Epithelial cell of proximal tubule (primary cell): ENCODE measurements around the gene SHC4. TPM values are rescaled to one million over a fixed set of nuclear protein-coding genes. Genes with fewer than 3 reads are reported as not detected.
A peak's percentile ranks its signal among the peaks of the same experiment; 100 is the strongest.

Source experiments
- DNase-seq: peaks from one replicate; pipeline ENCODE4 v3.0.0-alpha.2; 2011; ENCODE audit warnings: low read depth
- H3K4me3 ChIP-seq: 2 replicates; pipeline ENCODE4 v1.5.1; 2011; ENCODE audit warnings: low read depth, mild to moderate bottlenecking, low read length
- total RNA-seq: library from RNA; depleted of rRNA; stranded (reverse); fragments of >200 nt; gene quantifications from 2 replicates; pipeline ENCODE4 v1.2.3, GENCODE V29; 2015
- TF ChIP-seq, protein P1 (sequence below): conservative IDR thresholded peaks from 2 replicates; pipeline ENCODE4 v1.5.1; 2012; ENCODE audit warnings: low read depth, mild to moderate bottlenecking, low read length

SHC4 gene
- total RNA-seq, 1 donor from 2014 or later = 9.3 TPM

DNA sequence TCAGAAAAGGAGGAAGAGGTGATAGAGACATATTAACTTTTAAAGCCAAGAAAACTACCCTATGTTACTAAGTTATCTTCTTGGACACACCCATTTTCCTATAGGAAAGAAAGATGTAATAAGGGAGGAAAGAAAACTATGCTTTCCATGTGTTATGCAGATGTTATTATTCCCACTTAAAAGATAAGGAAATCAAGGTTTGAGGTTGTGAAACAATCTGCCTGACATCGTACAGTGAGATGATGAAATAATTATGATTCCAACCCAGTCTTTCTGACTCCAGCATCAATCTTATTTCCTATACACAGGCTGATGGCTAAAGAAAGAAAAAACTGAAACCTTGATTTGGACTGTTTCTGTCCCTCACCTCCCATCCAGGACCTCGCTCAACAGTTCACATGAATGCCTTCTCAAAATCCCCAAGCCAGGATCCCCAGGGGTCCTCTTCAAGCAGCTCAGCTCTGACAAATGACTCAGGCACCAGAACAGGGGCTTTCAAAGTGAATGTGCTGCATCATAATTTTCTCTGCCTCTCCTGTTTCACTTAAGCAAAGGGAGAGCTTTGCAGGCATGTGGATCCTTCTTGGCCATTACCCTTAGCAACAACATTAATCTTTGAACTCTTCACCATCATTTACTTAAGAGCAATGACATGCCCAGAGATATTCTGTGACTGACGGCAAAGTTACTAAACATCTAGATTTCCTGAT lies 98.2 kb downstream of the SHC4 start:
- no peak for DNase-seq
- H3K4me3 ChIP-seq = no peak overlapping the region

DNA sequence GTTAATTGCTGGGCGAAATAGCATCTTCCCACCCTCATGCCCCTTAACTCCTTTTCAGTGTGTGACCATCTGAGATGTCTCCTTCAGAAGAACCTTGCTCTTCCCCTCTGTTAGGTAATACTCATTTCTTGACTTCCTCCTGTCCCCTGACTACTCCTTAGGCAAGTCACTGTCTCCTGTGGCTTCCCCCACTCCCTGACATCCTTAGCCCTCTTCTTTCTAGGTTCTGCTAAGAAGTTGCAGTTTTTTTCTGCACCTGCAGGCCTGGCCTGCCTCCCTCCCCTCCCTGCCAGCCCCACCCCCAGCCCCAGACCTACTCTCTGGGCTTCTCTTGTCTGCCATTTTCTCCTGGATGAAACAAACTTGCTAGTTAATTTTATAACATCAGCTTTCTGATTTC lies 101.0 kb downstream of the SHC4 start:
- TF ChIP-seq, protein P1, sequence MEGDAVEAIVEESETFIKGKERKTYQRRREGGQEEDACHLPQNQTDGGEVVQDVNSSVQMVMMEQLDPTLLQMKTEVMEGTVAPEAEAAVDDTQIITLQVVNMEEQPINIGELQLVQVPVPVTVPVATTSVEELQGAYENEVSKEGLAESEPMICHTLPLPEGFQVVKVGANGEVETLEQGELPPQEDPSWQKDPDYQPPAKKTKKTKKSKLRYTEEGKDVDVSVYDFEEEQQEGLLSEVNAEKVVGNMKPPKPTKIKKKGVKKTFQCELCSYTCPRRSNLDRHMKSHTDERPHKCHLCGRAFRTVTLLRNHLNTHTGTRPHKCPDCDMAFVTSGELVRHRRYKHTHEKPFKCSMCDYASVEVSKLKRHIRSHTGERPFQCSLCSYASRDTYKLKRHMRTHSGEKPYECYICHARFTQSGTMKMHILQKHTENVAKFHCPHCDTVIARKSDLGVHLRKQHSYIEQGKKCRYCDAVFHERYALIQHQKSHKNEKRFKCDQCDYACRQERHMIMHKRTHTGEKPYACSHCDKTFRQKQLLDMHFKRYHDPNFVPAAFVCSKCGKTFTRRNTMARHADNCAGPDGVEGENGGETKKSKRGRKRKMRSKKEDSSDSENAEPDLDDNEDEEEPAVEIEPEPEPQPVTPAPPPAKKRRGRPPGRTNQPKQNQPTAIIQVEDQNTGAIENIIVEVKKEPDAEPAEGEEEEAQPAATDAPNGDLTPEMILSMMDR = no peak
- H3K4me3 ChIP-seq = no peak overlapping the region
- no peak for DNase-seq

More for the DNA sequence above, 98.2 kb downstream of the SHC4 start:
- TF ChIP-seq, protein P1 = no peak

DNA sequence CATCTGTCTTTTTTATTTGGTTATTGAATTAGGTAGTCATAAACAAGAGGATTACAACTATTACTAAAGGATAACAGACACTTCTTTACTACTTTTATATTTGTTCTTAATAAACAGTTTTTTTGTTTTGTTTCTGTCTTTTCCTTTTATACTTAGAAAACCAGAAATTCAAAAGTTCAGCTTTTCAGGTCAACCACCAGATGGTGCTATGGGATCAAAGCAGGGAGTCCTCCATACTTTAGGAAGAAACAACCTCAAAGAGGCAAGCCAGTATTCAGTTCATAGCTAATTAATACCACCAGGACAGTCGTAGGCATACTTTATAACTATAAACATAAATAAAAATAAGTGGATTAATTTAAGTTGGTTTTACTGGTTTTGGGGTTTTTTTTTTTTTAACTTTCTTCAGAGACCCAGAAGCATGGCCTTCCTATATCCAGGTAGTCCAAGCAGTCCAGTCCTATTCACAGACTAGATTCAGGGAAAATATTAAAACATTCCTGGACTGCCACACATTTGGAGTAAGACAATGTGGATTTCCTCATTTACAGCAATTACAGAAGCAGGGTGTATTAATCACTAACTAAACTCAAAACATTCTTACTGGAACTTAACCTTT lies 101.8 kb downstream of the SHC4 start:
- DNase-seq = peak; percentile 23
- TF ChIP-seq, protein P1 = peak; percentile 91
- H3K4me3 ChIP-seq = no peak overlapping the region

DNA sequence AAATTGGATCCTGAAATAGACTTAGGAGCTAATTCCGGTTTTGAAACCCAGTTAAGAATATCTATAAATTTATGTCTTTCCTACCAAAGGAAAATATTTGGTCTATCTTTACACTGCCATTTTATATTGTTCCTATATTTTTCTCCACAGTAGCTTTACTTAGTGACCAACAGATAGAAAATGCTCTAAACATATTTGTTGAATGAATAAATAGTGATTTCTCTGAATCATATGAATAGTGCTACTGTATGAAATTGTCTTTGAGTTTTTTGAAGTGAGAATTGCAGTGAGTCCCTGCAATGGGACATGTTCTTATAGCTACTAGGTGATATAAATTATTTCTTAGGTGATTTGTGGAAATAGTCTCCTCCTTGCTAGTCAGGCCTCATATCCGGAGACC lies 104.3 kb downstream of the SHC4 start:
- no peak for DNase-seq
- no peak overlapping the region for H3K4me3 ChIP-seq
- TF ChIP-seq, protein P1 = no peak

DNA sequence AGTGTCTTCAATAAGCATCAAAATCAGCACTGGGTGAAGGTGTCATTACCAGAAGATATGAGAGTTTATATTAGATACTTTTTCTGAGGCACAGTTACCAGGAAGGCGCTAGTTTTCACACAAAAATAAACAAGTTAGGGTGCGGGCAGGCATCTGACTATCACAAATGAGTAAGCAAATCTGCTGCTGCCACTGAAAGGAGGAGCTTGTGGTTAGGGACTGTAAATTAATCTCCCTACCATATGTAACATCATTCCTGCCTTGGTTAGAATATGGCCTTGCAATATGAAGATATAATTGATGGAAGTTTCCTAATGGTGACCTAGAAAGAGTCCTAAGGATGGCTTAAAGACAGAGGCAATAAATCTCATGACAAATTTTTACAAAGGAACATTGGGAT lies 105.3 kb downstream of the SHC4 start:
- no peak for DNase-seq
- H3K4me3 ChIP-seq = no peak overlapping the region
- TF ChIP-seq, protein P1 = no peak

DNA sequence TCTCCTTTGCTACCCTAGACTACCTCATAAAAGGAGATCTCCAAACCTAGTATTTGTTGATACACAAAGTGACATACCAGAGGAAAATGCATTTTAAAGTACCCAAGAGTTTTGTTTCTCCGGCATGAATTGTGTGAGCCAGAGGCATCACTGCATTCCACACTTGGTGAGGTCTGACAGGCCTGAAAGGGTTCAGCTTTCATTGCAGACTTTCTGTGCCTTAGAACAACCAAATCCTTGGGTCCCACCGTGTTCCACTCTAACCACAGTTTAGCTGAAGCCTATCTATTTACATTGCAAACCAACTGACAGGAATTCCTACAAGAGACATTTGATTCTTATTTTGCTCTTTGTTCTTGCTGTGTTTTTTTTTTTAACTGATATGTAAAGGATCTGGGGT lies 106.8 kb downstream of the SHC4 start:
- TF ChIP-seq, protein P1 = no peak
- no peak for DNase-seq
- no peak overlapping the region for H3K4me3 ChIP-seq
